ENCODE results near the gene KANSL1L.

DNA sequence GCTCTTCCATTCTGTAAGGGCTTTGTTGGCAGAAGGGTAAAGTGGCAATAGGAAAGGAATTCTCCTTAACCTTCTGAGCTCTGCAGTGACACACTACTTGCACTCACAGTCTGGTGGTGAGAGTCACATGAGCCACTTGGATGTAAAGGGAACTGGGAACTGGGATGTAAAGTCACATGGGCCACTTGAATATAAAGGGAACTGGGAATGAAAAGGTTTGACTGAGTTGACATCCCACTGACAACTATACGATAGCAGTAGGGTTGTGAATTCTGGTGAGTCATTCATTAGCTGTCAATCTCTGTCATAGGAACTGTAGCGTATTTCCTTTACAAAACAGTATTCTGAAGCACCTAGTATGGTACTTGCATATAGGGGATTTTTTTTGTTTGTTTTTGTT lies 163.3 kb downstream of the KANSL1L start:
- TF ChIP-seq, protein P1, sequence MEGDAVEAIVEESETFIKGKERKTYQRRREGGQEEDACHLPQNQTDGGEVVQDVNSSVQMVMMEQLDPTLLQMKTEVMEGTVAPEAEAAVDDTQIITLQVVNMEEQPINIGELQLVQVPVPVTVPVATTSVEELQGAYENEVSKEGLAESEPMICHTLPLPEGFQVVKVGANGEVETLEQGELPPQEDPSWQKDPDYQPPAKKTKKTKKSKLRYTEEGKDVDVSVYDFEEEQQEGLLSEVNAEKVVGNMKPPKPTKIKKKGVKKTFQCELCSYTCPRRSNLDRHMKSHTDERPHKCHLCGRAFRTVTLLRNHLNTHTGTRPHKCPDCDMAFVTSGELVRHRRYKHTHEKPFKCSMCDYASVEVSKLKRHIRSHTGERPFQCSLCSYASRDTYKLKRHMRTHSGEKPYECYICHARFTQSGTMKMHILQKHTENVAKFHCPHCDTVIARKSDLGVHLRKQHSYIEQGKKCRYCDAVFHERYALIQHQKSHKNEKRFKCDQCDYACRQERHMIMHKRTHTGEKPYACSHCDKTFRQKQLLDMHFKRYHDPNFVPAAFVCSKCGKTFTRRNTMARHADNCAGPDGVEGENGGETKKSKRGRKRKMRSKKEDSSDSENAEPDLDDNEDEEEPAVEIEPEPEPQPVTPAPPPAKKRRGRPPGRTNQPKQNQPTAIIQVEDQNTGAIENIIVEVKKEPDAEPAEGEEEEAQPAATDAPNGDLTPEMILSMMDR (IDR thresholded peaks at IDR 0.05) = no peak
- no peak for TF ChIP-seq POLR2A (IDR thresholded peaks at IDR 0.05)

Measured in heart left ventricle (tissue), 13 donors.